GM12878 (cell line): Measurements from ENCODE around the gene CHD6. TPM values are rescaled to one million over a fixed set of nuclear protein-coding genes. Genes with fewer than 3 reads are reported as not detected.

Experiments
- ATAC-seq: fragments of 200-7000 bp; cut with Tn5 transposase; 3 replicates; pipeline ENCODE4 v1.9.1; 2020; ENCODE audit warnings: mild to moderate bottlenecking, moderate library complexity
- BruUV-seq: library from RNA; stranded (reverse); fragments of 400-500 nt; replicated peaks from 2 replicates; lab custom pipeline; 2021; lab: Mats Ljungman, UMichigan
- CTCF ChIA-PET: fragments of 300-600 bp; sonication (Branson Sonifier 250); formaldehyde crosslinking; extraction: SDS; loops from one replicate; lab custom pipeline; 2021; ENCODE audit warnings: inconsistent platforms; lab: Yijun Ruan, JAX
- POLR2A ChIA-PET: fragments of 350-600 bp; formaldehyde crosslinking; extraction: SDS; loops from one replicate; lab custom pipeline; 2021; ENCODE audit warnings: inconsistent platforms; lab: Charles Lee
- RAD21 ChIA-PET: fragments of 300-600 bp; sonication (Branson Sonifier 250); formaldehyde crosslinking; loops from one replicate; lab custom pipeline; 2023; ENCODE audit warnings: antibody characterized with exemption; ENCODE audit not compliant: unreplicated experiment; lab: Charles Lee
- SMC1A ChIA-PET: fragments of 300-600 bp; sonication (Branson Sonifier 250); formaldehyde crosslinking; loops from one replicate; lab custom pipeline; 2023; ENCODE audit not compliant: unreplicated experiment, uncharacterized antibody; lab: Charles Lee
- DNase-seq: peaks from one replicate; pipeline ENCODE4 v3.0.0-alpha.2; 2011; ENCODE audit warnings: low read depth, low spot score
- FAIRE-seq: peaks from 3 replicates; lab custom pipeline; 2011; peaks lifted over from hg19 to GRCh38; lab: Jason Lieb, UNC
- H2AFZ ChIP-seq: 2 replicates; pipeline ENCODE4 v1.6.0; 2011; ENCODE audit warnings: low read depth, low read length, control low read depth; ENCODE audit not compliant: control insufficient read depth
- H3K27ac ChIP-seq: 2 replicates; pipeline ENCODE4 v1.5.1; 2011; ENCODE audit warnings: control low read depth; ENCODE audit not compliant: control insufficient read depth, insufficient read depth
- H3K27me3 ChIP-seq, 2 experiments: replicated peaks in 1 of 2; 2 replicates each; pipeline versions ENCODE4 v1.6.0 to v1.6.1; 2011; ENCODE audit warnings: low read length in 1 of 2; ENCODE audit not compliant: control insufficient read depth in 2 of 2, insufficient read depth in 2 of 2
- H3K36me3 ChIP-seq, 2 experiments: 2 replicates each; pipeline ENCODE4 v1.5.1; 2011; ENCODE audit warnings: low read length in 1 of 2; ENCODE audit not compliant: control insufficient read depth in 2 of 2, insufficient read depth in 2 of 2
- H3K4me1 ChIP-seq: 2 replicates; pipeline ENCODE4 v1.6.1; 2011; ENCODE audit warnings: mild to moderate bottlenecking, low read length, moderate library complexity, mixed read lengths; ENCODE audit not compliant: control insufficient read depth, insufficient read depth
- H3K4me2 ChIP-seq: 2 replicates; pipeline ENCODE4 v1.6.0; 2011; ENCODE audit warnings: control low read depth; ENCODE audit not compliant: control insufficient read depth, insufficient read depth
- H3K4me3 ChIP-seq: fragments of 200-600 bp; sonication (generic); 2 replicates; pipeline ENCODE4 v1.5.1; 2016
- H3K79me2 ChIP-seq: 2 replicates; pipeline ENCODE4 v1.6.0; 2011; ENCODE audit warnings: low read length; ENCODE audit not compliant: control insufficient read depth, insufficient read depth
- H3K9ac ChIP-seq: 2 replicates; pipeline ENCODE4 v1.8.0; 2011; ENCODE audit warnings: low read length, control low read depth, mixed read lengths; ENCODE audit not compliant: control insufficient read depth, insufficient read depth
- H3K9me3 ChIP-seq: replicated peaks from 3 replicates; pipeline ENCODE4 v1.5.1; 2011; ENCODE audit warnings: mild to moderate bottlenecking, low read length; ENCODE audit not compliant: control insufficient read depth, insufficient read depth
- H4K20me1 ChIP-seq: 2 replicates; pipeline ENCODE4 v1.6.0; 2011; ENCODE audit not compliant: control insufficient read depth, insufficient read depth
- HDAC2 ChIP-seq: fragments of 200-600 bp; sonication (generic); IDR thresholded peaks from 2 replicates; pipeline ENCODE4 v1.6.1; 2017
- MLLT1 ChIP-seq: fragments of 450-650 bp; IDR thresholded peaks from 2 replicates; pipeline ENCODE4 v1.6.1; 2016; ENCODE audit warnings: mild to moderate bottlenecking
- NBN ChIP-seq: fragments of 450-650 bp; IDR thresholded peaks from 2 replicates; pipeline ENCODE4 v1.6.1; 2016
- NFYB ChIP-seq: IDR thresholded peaks from 2 replicates; pipeline ENCODE4 v1.6.1; 2011; ENCODE audit warnings: low read depth, mild to moderate bottlenecking, low read length, improper control_type of control experiment, moderate library complexity; ENCODE audit not compliant: insufficient read depth
- RBBP5 ChIP-seq: fragments of 200-600 bp; sonication (generic); conservative IDR thresholded peaks from 2 replicates; pipeline ENCODE4 v1.6.1; 2016
- RELA ChIP-seq: fragments of 450-650 bp; IDR thresholded peaks from 2 replicates; pipeline ENCODE4 v1.8.0; 2014; ENCODE audit warnings: borderline replicate concordance; ENCODE audit not compliant: partially characterized antibody
- RELB ChIP-seq: fragments of 450-650 bp; IDR thresholded peaks from 2 replicates; pipeline ENCODE4 v1.6.1; 2017; ENCODE audit warnings: low read depth, mild to moderate bottlenecking, moderate library complexity
- TCF12 ChIP-seq: IDR thresholded peaks from 2 replicates; pipeline ENCODE4 v1.6.1; 2011; ENCODE audit warnings: low read depth, mild to moderate bottlenecking, low read length
- ZSCAN29 ChIP-seq: fragments of 450-650 bp; IDR thresholded peaks from 2 replicates; pipeline ENCODE4 v1.6.1; 2017; ENCODE audit warnings: mild to moderate bottlenecking, moderate library complexity
- WGBS: methylation state at CpG from one replicate; pipeline ENCODE4 v1.1.6; 2016; ENCODE audit warnings: low lambda C conversion rate; ENCODE audit not compliant: insufficient replicate concordance, insufficient coverage; ENCODE audit errors: missing lambda C conversion rate; 5-methylcytosine and 5-hydroxymethylcytosine counted together
- in situ Hi-C: fragments of 300-500 bp; cut with MboI; formaldehyde crosslinking; loops from 9 replicates; pipeline ENCODE4 v1.14.3; 2018; ENCODE audit warnings: mixed read lengths
- intact Hi-C: fragments of 100-400 bp; cut with micrococcal nuclease; formaldehyde crosslinking; loops from one replicate; pipeline ENCODE4 v1.14.2; 2022; ENCODE audit not compliant: unreplicated experiment
- polyA plus RNA-seq, 11 experiments: library from polyadenylated mRNA; depleted of rRNA in 4 of 11; unstranded in 6 of 11; stranded (reverse) in 5 of 11; fragments of >200 nt; fragmentation: Nextera tagmentation in 4 of 11; fragmentation: Illumina TruSeq in 1 of 11; extraction: Ambion mirVana in 4 of 11; extraction: Trizol in 1 of 11; gene quantifications; 1 replicate in 1 of 11; 2 replicates in 10 of 11; pipeline versions ENCODE4 v1.2.1 to v1.2.3, GENCODE V29; 2011 to 2016; ENCODE audit warnings: inconsistent platforms in 2 of 11, missing spikeins in 2 of 11, low read depth in 1 of 11
- total RNA-seq, 4 experiments: library from RNA; depleted of rRNA in 3 of 4; stranded (reverse); fragments of >200 nt in 3 of 4; fragmentation: Illumina TruSeq in 1 of 4; extraction: Trizol in 1 of 4; gene quantifications; 2 replicates each; pipeline versions ENCODE4 v1.2.1 to v1.2.3, GENCODE V29; 2013 to 2021
- TF ChIP-seq, protein P1 (sequence below): fragments of 150-350 bp; IDR thresholded peaks from 2 replicates; pipeline ENCODE4 v1.6.1; 2014; ENCODE audit warnings: mild to moderate bottlenecking, low read depth, low read length

Gene CHD6
- total and polyA plus RNA-seq, 10 of the 15 experiments (the other 5 are each of a cell fraction or from before 2014, with no cell fraction given) = 4.3 to 25.5 (median 17.1) TPM

GRCh38 chr20:41436679-41437078 lies 181.5 kb downstream of the CHD6 start (continued):
- no peak for TF ChIP-seq HDAC2

DNA sequence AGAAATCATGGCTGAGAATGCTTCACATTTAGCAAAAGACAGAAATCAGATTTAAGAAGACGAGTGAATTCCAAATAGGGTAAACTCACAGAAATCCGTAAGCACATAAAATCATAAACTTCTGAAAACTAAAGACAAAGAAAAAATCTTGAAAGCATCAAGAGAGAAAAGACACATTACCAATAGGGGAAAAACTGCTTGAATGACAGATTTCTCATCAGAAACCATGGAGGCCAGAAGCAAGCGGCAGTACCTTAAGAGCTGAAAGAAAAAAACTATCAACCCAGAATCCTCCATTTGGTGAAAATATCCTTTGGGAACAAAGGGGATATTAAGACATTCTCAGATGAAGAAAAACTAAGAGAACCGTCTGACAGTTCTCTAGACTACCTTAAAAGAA lies 185.0 kb downstream of the CHD6 start:
- Histone ChIP-seq H3K9me3 (no peaks in the 10 kb centered on the region; the same call in 2 of the 3 replicates), H3K27me3 (no peaks in the 10 kb centered on the region), H4K20me1 (no peaks in the 10 kb centered on the region), H3K4me2 (no peak overlapping the region), H3K4me1 (peaks cover 11% of the 10 kb centered on the region), H3K9ac (no peak overlapping the region), H3K27ac (peak overlapping the region; percentile 71; the same call in 1 of the 2 replicates), H3K36me3 (peaks cover 0 to 6% of the 10 kb centered on the region in 2 experiments; a peak in 2 of 4 replicates)
- ChIA-PET SMC1A (interaction anchor here (0.6 to 1.3 kb wide), 4 partner anchors 16 to 182 kb away, joined by 3 to 5 read pairs (median 3); no protein-coding TSS in a partner anchor), CTCF (interaction anchor here (0.7 to 1.1 kb wide), 3 partner anchors 9 to 253 kb away, joined by 3 read pairs; no protein-coding TSS in a partner anchor), RAD21 (no interaction called here), POLR2A (no interaction called here)
- intact Hi-C loops = no loop called here
- ATAC-seq (no peak), DNase-seq (no peak)
- WGBS = 95% methylated on average over 4 of the region's 4 CpGs
- BruUV-seq = no TSS peak
- TF ChIP-seq RELA = no peak
- TF ChIP-seq ZSCAN29 = no peak
- TF ChIP-seq NBN = 0 out of 2 replicates have a peak, but pooled peaks have one; percentile 6
- no peak for TF ChIP-seq TCF12
- no peak for TF ChIP-seq NFYB
- TF ChIP-seq RELB = peak; percentile 12
- TF ChIP-seq, protein P1, sequence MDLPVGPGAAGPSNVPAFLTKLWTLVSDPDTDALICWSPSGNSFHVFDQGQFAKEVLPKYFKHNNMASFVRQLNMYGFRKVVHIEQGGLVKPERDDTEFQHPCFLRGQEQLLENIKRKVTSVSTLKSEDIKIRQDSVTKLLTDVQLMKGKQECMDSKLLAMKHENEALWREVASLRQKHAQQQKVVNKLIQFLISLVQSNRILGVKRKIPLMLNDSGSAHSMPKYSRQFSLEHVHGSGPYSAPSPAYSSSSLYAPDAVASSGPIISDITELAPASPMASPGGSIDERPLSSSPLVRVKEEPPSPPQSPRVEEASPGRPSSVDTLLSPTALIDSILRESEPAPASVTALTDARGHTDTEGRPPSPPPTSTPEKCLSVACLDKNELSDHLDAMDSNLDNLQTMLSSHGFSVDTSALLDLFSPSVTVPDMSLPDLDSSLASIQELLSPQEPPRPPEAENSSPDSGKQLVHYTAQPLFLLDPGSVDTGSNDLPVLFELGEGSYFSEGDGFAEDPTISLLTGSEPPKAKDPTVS = no peak
- TF ChIP-seq MLLT1 = peak; percentile 31; the same call in 1 of the 2 replicates
- TF ChIP-seq RBBP5 = no peak
- TF ChIP-seq, all 136 proteins: peak for 3
- in situ Hi-C loops = no loop called here
- Histone ChIP-seq H3K4me3 (no peak overlapping the region), H3K79me2 (no peaks in the 10 kb centered on the region), H2AFZ (no peak overlapping the region)
- FAIRE-seq = no peak
